HuH-7 (cell line): ENCODE measurements around the gene OBI1.

Source experiments
- DNase-seq: peaks from one replicate; pipeline ENCODE4 v3.0.0; 2011; ENCODE audit warnings: low spot score

Gene OBI1

GRCh38 chr13:78658630-78659449 lies at the start of gene OBI1:
OBI1 (minus strand) TSS chr13:78659155; CDS start chr13:78659120, 35 bp downstream.
- DNase-seq: peak; percentile 67

GRCh38 chr13:78701383-78701782 lies 42.4 kb upstream of the OBI1 start:
- DNase-seq: no peak

GRCh38 chr13:78700121-78700910 lies 41.4 kb upstream of the OBI1 start:
- DNase-seq: no peak

- DNase-seq: peak; percentile 16
These were observed 30.1 kb upstream of the OBI1 start for GRCh38 chr13:78689011-78689410.

GRCh38 chr13:78686461-78686860 lies 27.5 kb upstream of the OBI1 start:
- no peak for DNase-seq

GRCh38 chr13:78680576-78681350 lies 21.8 kb upstream of the OBI1 start:
- DNase-seq: no peak

GRCh38 chr13:78680115-78680561 lies 21.2 kb upstream of the OBI1 start:
- DNase-seq: no peak

GRCh38 chr13:78679329-78679728 lies 20.4 kb upstream of the OBI1 start:
- DNase-seq: no peak

- no peak for DNase-seq
These were observed 16.2 kb upstream of the OBI1 start for GRCh38 chr13:78675112-78675511.

GRCh38 chr13:78674638-78675037 lies 15.7 kb upstream of the OBI1 start:
- no peak for DNase-seq

- no peak for DNase-seq
These were observed 3.5 kb upstream of the OBI1 start for GRCh38 chr13:78662467-78662866.

GRCh38 chr13:78660495-78660857 lies 1.5 kb upstream of the OBI1 start:
- no peak for DNase-seq

- peak; percentile 12 for DNase-seq
These were observed 958 bp upstream of the OBI1 start for GRCh38 chr13:78659732-78660494.

- no peak for DNase-seq
These were observed 435 bp upstream of the OBI1 start for GRCh38 chr13:78659450-78659730.

- peak; percentile 65 for DNase-seq
These were observed 991 bp downstream of the OBI1 start for GRCh38 chr13:78657699-78658629.

- no peak for DNase-seq
These were observed 3.0 kb downstream of the OBI1 start for GRCh38 chr13:78655906-78656305.

GRCh38 chr13:78655007-78655406 lies 3.9 kb downstream of the OBI1 start:
- DNase-seq: no peak

GRCh38 chr13:78652651-78653050 lies 6.3 kb downstream of the OBI1 start:
- DNase-seq: no peak

GRCh38 chr13:78650717-78651083 lies 8.3 kb downstream of the OBI1 start:
- no peak for DNase-seq

GRCh38 chr13:78649997-78650716 lies 8.8 kb downstream of the OBI1 start:
- no peak for DNase-seq
